GM13976 (cell line): Measurements from ENCODE around the gene FAM168B.

Experiments used
- DNase-seq: peaks from one replicate; pipeline ENCODE4 v3.0.0; 2012; ENCODE audit warnings: low spot score
- in situ Hi-C: fragments of 300-500 bp; cut with MboI; formaldehyde crosslinking; loops from one replicate; pipeline ENCODE4 v1.12.0; 2022; ENCODE audit warnings: low sequenced_read_pairs, mixed read lengths, inconsistent platforms; ENCODE audit not compliant: unreplicated experiment
- TF ChIP-seq, protein P1 (sequence below): IDR thresholded peaks from 2 replicates; pipeline ENCODE4 v1.5.1; 2012; ENCODE audit warnings: borderline replicate concordance, mild to moderate bottlenecking; ENCODE audit not compliant: insufficient read depth; ENCODE audit errors: extremely low read depth, missing control alignments, control extremely low read depth

Gene FAM168B, protein sequence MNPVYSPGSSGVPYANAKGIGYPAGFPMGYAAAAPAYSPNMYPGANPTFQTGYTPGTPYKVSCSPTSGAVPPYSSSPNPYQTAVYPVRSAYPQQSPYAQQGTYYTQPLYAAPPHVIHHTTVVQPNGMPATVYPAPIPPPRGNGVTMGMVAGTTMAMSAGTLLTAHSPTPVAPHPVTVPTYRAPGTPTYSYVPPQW

DNA sequence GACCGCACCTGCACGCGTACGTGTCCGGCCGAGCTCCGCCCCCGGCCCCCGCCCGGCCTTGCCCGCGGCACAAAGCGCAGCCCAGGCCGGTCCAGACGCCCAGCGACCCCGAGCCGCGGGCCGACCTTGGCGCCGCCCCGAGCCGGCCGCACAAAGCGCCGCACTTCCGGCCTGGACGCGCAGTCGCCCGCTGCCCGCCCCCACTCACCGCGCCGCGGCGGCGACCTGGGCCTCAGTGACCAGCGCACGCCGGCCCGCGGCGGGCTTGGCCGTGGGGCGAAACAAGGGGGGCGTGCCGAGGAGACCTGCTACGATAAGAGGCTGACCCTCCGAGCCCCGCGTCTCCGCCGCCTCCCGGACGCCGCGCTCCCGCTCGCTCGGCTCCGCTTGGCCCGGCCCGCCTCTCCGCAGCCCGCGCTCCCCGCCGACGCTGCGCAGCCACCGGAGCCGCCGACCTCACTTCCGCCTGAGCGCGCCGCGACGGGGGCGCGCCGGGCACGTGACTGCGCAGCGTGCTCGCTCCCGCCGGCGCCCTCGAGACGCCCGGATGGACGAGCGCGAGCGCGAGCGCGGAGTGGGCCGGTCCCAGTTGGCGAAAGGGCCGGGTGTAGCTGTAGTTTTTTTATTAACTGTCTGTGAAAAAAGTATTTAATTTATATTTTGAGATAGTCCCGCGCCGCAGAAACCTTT, at the start of gene FAM168B:
FAM168B (minus strand) TSS at position 455 of the 690 bp plus-strand sequence. CDS start 10,814 bp downstream, outside the sequence.
- TF ChIP-seq, protein P1, sequence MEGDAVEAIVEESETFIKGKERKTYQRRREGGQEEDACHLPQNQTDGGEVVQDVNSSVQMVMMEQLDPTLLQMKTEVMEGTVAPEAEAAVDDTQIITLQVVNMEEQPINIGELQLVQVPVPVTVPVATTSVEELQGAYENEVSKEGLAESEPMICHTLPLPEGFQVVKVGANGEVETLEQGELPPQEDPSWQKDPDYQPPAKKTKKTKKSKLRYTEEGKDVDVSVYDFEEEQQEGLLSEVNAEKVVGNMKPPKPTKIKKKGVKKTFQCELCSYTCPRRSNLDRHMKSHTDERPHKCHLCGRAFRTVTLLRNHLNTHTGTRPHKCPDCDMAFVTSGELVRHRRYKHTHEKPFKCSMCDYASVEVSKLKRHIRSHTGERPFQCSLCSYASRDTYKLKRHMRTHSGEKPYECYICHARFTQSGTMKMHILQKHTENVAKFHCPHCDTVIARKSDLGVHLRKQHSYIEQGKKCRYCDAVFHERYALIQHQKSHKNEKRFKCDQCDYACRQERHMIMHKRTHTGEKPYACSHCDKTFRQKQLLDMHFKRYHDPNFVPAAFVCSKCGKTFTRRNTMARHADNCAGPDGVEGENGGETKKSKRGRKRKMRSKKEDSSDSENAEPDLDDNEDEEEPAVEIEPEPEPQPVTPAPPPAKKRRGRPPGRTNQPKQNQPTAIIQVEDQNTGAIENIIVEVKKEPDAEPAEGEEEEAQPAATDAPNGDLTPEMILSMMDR: no peak
- in situ Hi-C loops: no loop called here
- peak; percentile 94 for DNase-seq

DNA sequence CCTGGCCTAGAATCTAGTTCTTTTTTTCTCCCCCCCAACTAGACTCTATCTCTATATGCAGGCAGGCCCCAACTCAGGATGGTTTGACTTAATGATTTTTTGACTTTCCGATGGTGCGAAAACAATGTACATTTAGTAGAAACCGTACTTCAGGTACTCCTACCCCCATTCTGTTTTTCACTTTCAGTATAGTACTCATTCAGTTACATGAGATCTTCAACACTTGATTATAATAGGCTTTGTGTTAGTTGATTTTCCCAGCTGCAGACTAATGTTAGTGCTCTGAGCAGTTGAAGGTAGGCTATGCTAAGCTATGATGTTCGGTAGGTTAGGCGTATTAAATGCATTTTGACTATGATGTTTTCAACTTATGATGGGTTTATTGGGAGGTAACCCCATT, 49.6 kb upstream of the FAM168B start:
- DNase-seq: no peak
- in situ Hi-C loops: no loop called here
- TF ChIP-seq, protein P1: no peak

DNA sequence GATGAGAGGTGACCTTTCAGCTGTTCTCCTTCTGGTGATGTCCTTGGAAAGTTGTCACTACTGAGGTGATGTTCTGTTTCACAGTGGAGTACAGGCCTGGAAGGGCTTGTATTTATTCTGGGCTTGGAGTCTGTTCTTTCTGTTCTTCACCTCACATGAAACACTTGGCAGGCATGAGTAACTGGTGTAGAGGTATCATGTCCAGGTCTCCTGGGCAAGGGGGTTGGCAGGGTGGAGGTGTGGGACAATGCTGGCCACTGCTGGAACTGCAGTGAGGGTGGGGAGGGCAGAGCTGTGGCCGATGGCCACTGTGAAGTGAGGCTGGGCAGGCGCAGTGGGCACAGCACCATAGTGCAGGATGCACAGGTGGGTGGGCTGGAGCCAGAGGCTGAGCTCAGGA, 47.3 kb upstream of the FAM168B start:
- TF ChIP-seq, protein P1: no peak
- in situ Hi-C loops: no loop called here
- DNase-seq: no peak

DNA sequence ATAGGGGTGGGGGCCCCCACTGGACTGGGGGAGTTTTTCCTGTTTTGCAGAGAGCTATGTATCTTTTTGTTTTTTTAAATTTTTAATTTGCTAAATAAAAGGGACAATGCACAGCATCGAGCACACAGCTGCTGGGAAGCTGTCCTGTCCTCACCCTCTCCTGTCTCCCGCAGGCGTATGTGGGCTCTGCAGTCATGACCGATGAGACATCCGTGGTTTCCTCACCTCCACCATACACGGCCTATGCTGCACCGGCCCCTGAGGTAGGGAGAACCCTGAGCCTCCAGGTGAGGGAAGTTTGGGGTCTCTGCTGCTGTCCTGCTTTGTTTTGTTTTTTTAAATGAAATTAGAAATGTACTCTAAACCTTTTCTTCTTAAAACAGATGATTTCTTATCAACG, 39.5 kb upstream of the FAM168B start:
- in situ Hi-C loops: no loop called here
- DNase-seq: no peak
- TF ChIP-seq, protein P1: no peak

DNA sequence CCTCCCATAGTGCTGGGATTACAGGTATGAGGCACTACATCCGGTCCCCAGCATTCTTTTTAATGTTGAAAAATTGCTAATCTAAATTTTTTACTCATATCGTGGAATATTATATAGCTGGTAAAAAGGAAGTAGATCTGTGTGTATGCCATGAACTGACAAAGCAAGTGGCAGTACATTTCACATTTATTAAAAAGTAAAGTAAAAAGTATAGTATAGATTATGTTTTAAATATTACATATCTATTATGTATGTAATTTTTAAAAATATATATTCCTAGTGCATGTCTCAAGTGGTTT, 37.0 kb upstream of the FAM168B start:
- DNase-seq: no peak
- TF ChIP-seq, protein P1: no peak
- in situ Hi-C loops: no loop called here

DNA sequence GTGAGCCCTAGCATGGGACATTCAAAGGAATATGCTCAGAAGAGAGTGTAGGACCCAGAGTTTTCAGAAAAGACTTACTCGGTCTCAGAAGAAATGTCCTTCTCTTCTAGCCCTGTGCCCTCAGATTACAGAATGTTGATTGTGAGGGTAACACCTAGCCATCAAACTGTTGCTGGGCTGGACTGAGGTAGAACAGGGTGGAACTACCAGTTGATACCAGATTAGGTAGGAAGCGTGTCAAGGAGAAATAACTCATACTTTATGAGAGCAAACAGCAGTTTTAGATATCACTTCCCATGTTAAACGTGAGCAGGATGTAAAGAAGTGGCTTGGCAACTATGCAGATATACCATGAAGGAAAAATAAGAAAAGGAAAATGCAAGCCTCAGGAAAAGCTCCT, 34.7 kb upstream of the FAM168B start:
- TF ChIP-seq, protein P1: no peak
- in situ Hi-C loops: no loop called here
- no peak for DNase-seq
